IPS DF 6.9 (cell line): ENCODE results near the gene NKAPD1.
"Not testable (repeated sequence)": the region's sequence is repeated elsewhere in the genome, so short reads cannot be mapped to it uniquely, and the experiment has no call there.

Experiments
- DNase-seq: peaks from one replicate; pipeline ENCODE4 v3.0.0-alpha.2; 2013; ENCODE audit warnings: low read depth, low spot score
- H3K27ac ChIP-seq: one replicate; pipeline ENCODE4 v1.5.1; 2013; ENCODE audit warnings: low read length, control low read depth
- H3K27me3 ChIP-seq: 2 replicates; pipeline ENCODE4 v1.6.1; 2013; ENCODE audit warnings: mild to moderate bottlenecking, low read length; ENCODE audit not compliant: control insufficient read depth, insufficient read depth
- H3K36me3 ChIP-seq: 2 replicates; pipeline ENCODE4 v1.6.1; 2013; ENCODE audit warnings: low read length; ENCODE audit not compliant: control insufficient read depth, insufficient read depth
- H3K4me1 ChIP-seq: 2 replicates; pipeline ENCODE4 v1.6.1; 2013; ENCODE audit warnings: low read length; ENCODE audit not compliant: control insufficient read depth, insufficient read depth
- H3K4me3 ChIP-seq: 2 replicates; pipeline ENCODE4 v1.5.1; 2013; ENCODE audit warnings: mild to moderate bottlenecking, low read length
- H3K9me3 ChIP-seq: 2 replicates; pipeline ENCODE4 v1.6.1; 2013; ENCODE audit warnings: low read length, inconsistent platforms; ENCODE audit not compliant: control insufficient read depth, insufficient read depth
- WGBS: extraction: QIAGEN DNeasy Blood & Tissue Kit; methylation state at CpG from one replicate; pipeline ENCODE4 v1.1.7; 2013; ENCODE audit warnings: mixed read lengths, missing lambda C conversion rate; ENCODE audit not compliant: insufficient read length, insufficient coverage; 5-methylcytosine and 5-hydroxymethylcytosine counted together

NKAPD1 gene

GRCh38 chr11:112086422-112087191 is 12.5 kb downstream of the NKAPD1 start, which contains the start of the genes SDHD and TIMM8B:
TSS of gene SDHD (plus strand) at chr11:112086873. CDS start at chr11:112086908, 35 bp downstream.
TSS of gene TIMM8B (minus strand) at chr11:112086756. CDS start at chr11:112086723, 33 bp downstream.
- no peaks in the 10 kb centered on the region for H3K27me3 ChIP-seq
- H3K4me1 ChIP-seq = no peaks in the 10 kb centered on the region
- no CpG with 5 or more reads among the region's 45 CpGs for WGBS
- DNase-seq = peak; percentile 89
- no peak within 1 kb of the TSS for H3K27ac ChIP-seq
- peaks cover 14% of the 10 kb centered on the region; the same call in 1 of the 2 replicates for H3K36me3 ChIP-seq
- peak within 1 kb of the TSS; percentile 81 for H3K4me3 ChIP-seq
- H3K9me3 ChIP-seq = no peaks in the 10 kb centered on the region

DNA sequence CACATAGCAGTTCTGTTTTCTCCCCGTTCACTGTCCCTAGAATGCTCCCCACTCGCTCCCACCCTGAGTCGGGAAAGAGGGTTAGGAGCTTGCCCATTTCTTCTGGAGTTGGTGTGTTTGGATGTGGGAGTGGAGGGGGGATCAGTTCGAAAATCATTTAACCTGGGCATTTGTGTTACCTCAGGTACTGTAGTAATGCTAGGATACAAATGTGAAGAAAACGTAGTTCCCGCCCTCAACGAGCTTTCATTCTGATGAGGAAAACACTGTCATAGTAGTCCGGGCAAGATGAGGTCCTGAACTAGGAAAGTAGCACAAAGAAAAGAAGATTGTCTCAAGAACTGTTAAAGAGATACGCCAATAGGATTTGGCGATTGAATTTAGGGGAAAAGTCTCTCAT is 13.1 kb downstream of the NKAPD1 start:
- H3K36me3 ChIP-seq = peaks cover 14% of the 10 kb centered on the region; the same call in 1 of the 2 replicates
- no peaks in the 10 kb centered on the region for H3K4me1 ChIP-seq
- H3K4me3 ChIP-seq = peak overlapping the region; percentile 81
- no peaks in the 10 kb centered on the region for H3K27me3 ChIP-seq
- DNase-seq = no peak
- no peaks in the 10 kb centered on the region for H3K9me3 ChIP-seq
- no peak overlapping the region for H3K27ac ChIP-seq
- no CpG with 5 or more reads among the region's 10 CpGs for WGBS

DNA sequence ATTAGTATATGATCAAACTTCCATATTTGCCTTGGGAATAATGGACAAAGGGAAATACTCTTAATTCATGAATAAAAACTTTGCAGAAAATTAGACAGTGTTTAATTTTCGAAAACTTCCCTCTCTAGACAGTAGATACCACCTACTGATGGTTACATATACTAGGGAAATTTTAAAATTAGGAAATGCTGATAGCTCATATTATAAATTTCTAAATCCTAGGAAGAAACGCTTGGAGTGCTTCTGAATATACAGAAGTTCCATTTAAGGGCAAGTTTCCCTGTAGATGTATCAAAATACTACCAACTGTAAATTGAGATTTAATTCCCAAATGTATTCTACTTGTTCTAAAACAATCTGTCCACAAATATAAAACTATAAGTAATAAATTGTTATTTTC is 21.2 kb downstream of the NKAPD1 start:
- not testable (repeated sequence) for H3K27ac ChIP-seq, H3K9me3 ChIP-seq, H3K4me1 ChIP-seq, H3K4me3 ChIP-seq, H3K27me3 ChIP-seq, DNase-seq, H3K36me3 ChIP-seq
- WGBS = no CpG with 5 or more reads among the region's 2 CpGs

DNA sequence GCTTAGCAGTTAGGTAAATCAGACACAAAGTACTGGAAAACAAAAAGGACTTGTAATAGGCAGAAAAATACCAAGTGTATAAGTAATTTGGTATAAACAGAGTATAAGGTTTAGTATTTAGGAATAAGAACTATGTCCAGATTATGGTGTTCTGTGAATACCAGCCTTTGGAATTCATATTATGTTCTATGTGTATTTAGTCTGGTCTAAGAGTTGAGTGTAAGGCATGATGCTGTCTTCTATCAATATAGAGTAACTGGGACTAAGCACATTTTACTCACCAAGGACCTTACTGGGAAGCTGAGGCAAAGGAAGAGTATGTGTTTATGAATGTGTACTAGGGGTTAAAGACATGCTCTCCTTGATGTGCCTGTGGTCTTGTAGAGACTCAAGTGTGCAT is 22.1 kb downstream of the NKAPD1 start:
- Histone ChIP-seq H3K4me3 (no peak overlapping the region), H3K27ac (no peak overlapping the region), H3K4me1 (no peaks in the 10 kb centered on the region), H3K27me3 (no peaks in the 10 kb centered on the region), H3K36me3 (peaks cover 4% of the 10 kb centered on the region; the same call in 1 of the 2 replicates), H3K9me3 (no peaks in the 10 kb centered on the region)
- DNase-seq = no peak

- H3K27me3 ChIP-seq = no peaks in the 10 kb centered on the region
- H3K4me1 ChIP-seq = no peaks in the 10 kb centered on the region
- WGBS = no CpG with 5 or more reads among the region's 11 CpGs
- no peaks in the 10 kb centered on the region for H3K9me3 ChIP-seq
- no peak for DNase-seq
- H3K4me3 ChIP-seq = no peak overlapping the region
- peaks cover 4% of the 10 kb centered on the region; the same call in 1 of the 2 replicates for H3K36me3 ChIP-seq
- H3K27ac ChIP-seq = no peak overlapping the region
These were observed 23.8 kb downstream of the NKAPD1 start for GRCh38 chr11:112097734-112098528.

DNA sequence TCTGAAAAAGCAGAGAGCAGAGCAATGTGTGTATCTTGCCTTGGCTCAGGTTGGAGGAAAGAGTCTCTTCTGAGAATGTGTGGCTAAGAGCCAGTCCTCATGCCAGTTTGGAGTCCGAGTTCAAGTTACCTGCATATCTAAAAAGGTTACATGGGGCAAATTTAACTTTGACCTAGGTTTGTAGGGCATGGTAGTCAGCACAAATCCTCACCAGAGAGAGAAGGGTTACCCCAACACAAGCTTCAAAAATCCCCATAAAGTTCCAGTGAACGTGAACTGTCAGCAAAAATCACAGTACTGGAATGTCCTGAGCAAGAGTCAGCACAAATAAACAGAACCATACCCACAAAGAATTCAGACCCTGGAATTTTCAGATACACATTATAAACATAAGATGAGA is 26.4 kb downstream of the NKAPD1 start:
- H3K36me3 ChIP-seq = peaks cover 4% of the 10 kb centered on the region; the same call in 1 of the 2 replicates
- H3K9me3 ChIP-seq = no peaks in the 10 kb centered on the region
- no peak overlapping the region for H3K27ac ChIP-seq
- DNase-seq = no peak
- H3K4me1 ChIP-seq = no peaks in the 10 kb centered on the region
- no peaks in the 10 kb centered on the region for H3K27me3 ChIP-seq
- no peak overlapping the region for H3K4me3 ChIP-seq
- WGBS = no CpG with 5 or more reads among the region's 2 CpGs

GRCh38 chr11:112103446-112103845 is 29.3 kb downstream of the NKAPD1 start:
- no peak for DNase-seq
- Histone ChIP-seq H3K9me3 (no peaks in the 10 kb centered on the region), H3K27ac (no peak overlapping the region), H3K4me1 (no peaks in the 10 kb centered on the region), H3K27me3 (no peaks in the 10 kb centered on the region), H3K4me3 (no peak overlapping the region), H3K36me3 (no peaks in the 10 kb centered on the region)
- no CpG with 5 or more reads among the region's 6 CpGs for WGBS

- Histone ChIP-seq H3K36me3 (no peaks in the 10 kb centered on the region), H3K27me3 (no peaks in the 10 kb centered on the region), H3K9me3 (no peaks in the 10 kb centered on the region), H3K4me1 (no peaks in the 10 kb centered on the region), H3K27ac (no peak overlapping the region), H3K4me3 (no peak overlapping the region)
- WGBS = no CpG with 5 or more reads among the region's 8 CpGs
- DNase-seq = no peak
These were observed 32.0 kb downstream of the NKAPD1 start for GRCh38 chr11:112106070-112106469.

DNA sequence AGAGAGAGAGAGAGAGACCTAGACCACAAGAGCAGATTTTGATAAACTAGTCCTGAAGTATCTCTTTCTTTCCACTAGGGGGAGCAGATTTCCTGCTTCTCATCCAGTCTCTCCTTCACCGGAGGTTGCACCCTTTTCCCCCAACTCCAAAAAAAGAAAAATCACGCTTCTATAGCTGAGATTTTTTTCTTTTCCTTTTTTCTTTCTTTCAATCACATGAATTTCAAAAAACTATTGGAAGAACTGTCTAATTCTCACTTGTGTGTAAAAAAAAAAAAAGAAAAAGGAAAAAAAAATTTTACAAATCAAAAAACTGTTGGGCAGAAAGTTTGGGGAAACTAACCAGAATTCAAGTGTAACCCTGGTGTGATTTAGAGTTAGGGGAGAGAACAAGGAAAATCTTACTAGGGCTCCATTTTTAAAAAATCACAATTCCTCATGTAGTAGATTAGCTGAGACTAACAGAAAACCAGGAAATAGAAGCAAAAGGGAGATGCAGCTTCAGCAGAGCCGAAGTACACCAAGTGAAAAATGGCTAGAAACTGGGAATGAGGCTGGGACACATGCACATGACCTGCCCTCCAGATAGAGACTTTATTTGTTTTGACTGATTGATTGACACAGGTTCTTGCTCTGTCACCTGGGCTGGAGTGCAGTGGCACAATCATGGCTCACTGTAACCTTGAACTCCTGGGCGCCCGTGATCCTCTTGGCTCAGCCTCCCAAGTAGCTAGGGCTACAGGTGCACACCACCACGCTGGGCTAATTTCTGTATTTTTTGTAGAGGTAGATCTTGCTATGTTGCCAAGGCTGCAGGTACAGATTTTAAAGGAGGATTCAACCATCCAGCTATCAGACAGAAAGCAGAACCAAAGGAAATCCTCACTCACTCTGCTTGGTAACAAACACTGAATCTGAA is 39.7 kb downstream of the NKAPD1 start:
- Histone ChIP-seq H3K36me3 (no peaks in the 10 kb centered on the region), H3K4me3 (no peak overlapping the region), H3K4me1 (no peaks in the 10 kb centered on the region), H3K27ac (no peak overlapping the region), H3K9me3 (no peaks in the 10 kb centered on the region), H3K27me3 (no peaks in the 10 kb centered on the region)
- peak; percentile 11 for DNase-seq
- no CpG with 5 or more reads among the region's 6 CpGs for WGBS

DNA sequence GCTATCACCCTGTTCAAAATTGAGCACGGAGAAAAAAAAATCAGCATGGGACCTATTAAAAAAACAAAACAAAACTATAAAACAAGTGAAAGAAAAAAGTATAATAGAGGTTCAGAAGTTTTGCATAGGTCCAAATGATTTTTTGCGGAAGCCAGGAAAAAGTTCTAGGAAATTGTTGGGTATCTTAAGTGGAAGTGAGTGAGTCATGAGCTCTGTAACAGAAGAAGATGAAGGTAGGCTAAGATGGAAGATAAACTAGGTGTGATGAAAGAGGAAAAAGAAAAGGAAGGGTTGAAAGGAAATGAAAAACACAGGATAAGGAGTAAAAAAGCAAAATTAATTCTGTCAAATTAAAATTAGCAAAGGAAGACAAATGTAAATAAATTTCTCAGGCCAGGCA is 40.4 kb downstream of the NKAPD1 start:
- no CpG with 5 or more reads among the region's 2 CpGs for WGBS
- H3K4me3 ChIP-seq = no peak overlapping the region

More for the DNA sequence above, 40.4 kb downstream of the NKAPD1 start:
- Histone ChIP-seq H3K9me3 (no peaks in the 10 kb centered on the region), H3K4me1 (no peaks in the 10 kb centered on the region), H3K36me3 (no peaks in the 10 kb centered on the region), H3K27ac (no peak overlapping the region), H3K27me3 (no peaks in the 10 kb centered on the region)
- no peak for DNase-seq
